Measurements from ENCODE around the gene RNF212. TPM values are rescaled to one million over a fixed set of nuclear protein-coding genes. Genes with fewer than 3 reads are reported as not detected.
A peak's percentile ranks its signal among the peaks of the same experiment; 100 is the strongest.

Gene RNF212
- total and polyA plus RNA-seq, 2 of the 13 experiments (the other 11 are each of a cell fraction or from before 2014, with no cell fraction given): not detected

GRCh38 chr4:1109898-1110506, 3.4 kb downstream of the RNF212 start (continued):
- no peak for TF ChIP-seq HIC2 (CRISPR knock-in tag; IDR thresholded peaks at IDR 0.05; ENCODE audit: low read depth)
- TF ChIP-seq SP4 (CRISPR knock-in tag; IDR thresholded peaks at IDR 0.05): no peak
- TF ChIP-seq RORA (CRISPR knock-in tag; IDR thresholded peaks at IDR 0.05): no peak
- no peak for TF ChIP-seq CHCHD3 (CRISPR knock-in tag; IDR thresholded peaks at IDR 0.05)
- no peak for TF ChIP-seq UBTF (CRISPR knock-in tag; IDR thresholded peaks at IDR 0.05)
- TF ChIP-seq TOE1 (CRISPR knock-in tag; IDR thresholded peaks at IDR 0.05): no peak
- peak; percentile 15; the same call in 1 of the 2 replicates for TF ChIP-seq NR2F6 (IDR thresholded peaks at IDR 0.05)
- 0 out of 2 replicates have a peak, but pooled peaks have one; percentile 12 for TF ChIP-seq NR2F6 (CRISPR knock-in tag; IDR thresholded peaks at IDR 0.05)
- TF ChIP-seq HMGA1 (CRISPR knock-in tag; conservative IDR thresholded peaks at IDR 0.05): no peak
- TF ChIP-seq ZNF777 (CRISPR knock-in tag; IDR thresholded peaks at IDR 0.05): no peak
- 0 out of 2 replicates have a peak, but pooled peaks have one; percentile 20 for TF ChIP-seq GATAD2A (CRISPR knock-in tag; IDR thresholded peaks at IDR 0.05)
- no peak for TF ChIP-seq NONO (IDR thresholded peaks at IDR 0.05)
- no peak for TF ChIP-seq NONO (CRISPR knock-in tag; conservative IDR thresholded peaks at IDR 0.05)
- TF ChIP-seq USF2 (IDR thresholded peaks at IDR 0.05; ENCODE audit: low read depth, low read length): no peak; the same call in 1 of the 2 replicates
- TF ChIP-seq USF2 (CRISPR knock-in tag; IDR thresholded peaks at IDR 0.05; ENCODE audit: borderline replicate concordance): peak; percentile 31; the same call in 1 of the 2 replicates
- TF ChIP-seq ZC3H4 (CRISPR knock-in tag; IDR thresholded peaks at IDR 0.05; ENCODE audit: borderline replicate concordance): no peak
- TF ChIP-seq NCOA2 (CRISPR knock-in tag; IDR thresholded peaks at IDR 0.05): 0 out of 2 replicates have a peak, but pooled peaks have one; percentile 14
- TF ChIP-seq, protein P1, sequence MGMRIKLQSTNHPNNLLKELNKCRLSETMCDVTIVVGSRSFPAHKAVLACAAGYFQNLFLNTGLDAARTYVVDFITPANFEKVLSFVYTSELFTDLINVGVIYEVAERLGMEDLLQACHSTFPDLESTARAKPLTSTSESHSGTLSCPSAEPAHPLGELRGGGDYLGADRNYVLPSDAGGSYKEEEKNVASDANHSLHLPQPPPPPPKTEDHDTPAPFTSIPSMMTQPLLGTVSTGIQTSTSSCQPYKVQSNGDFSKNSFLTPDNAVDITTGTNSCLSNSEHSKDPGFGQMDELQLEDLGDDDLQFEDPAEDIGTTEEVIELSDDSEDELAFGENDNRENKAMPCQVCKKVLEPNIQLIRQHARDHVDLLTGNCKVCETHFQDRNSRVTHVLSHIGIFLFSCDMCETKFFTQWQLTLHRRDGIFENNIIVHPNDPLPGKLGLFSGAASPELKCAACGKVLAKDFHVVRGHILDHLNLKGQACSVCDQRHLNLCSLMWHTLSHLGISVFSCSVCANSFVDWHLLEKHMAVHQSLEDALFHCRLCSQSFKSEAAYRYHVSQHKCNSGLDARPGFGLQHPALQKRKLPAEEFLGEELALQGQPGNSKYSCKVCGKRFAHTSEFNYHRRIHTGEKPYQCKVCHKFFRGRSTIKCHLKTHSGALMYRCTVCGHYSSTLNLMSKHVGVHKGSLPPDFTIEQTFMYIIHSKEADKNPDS (CRISPR knock-in tag; IDR thresholded peaks at IDR 0.05): no peak
- no peak for TF ChIP-seq PBX2 (CRISPR knock-in tag; IDR thresholded peaks at IDR 0.05)
- no peak for TF ChIP-seq REPIN1 (CRISPR knock-in tag; IDR thresholded peaks at IDR 0.05; ENCODE audit: borderline replicate concordance, low read depth)

Measured in HepG2 (cell line).